CD14-positive monocyte (primary cell): ENCODE data around the gene DBNDD2. TPM values are rescaled to one million over a fixed set of nuclear protein-coding genes. Genes with fewer than 3 reads are reported as not detected.

Source experiments
- DNase-seq, 3 donors: peaks; one replicate each; pipeline ENCODE4 v3.0.0-alpha.2; 2011 to 2022
- H2AFZ ChIP-seq: 2 replicates; pipeline ENCODE4 v1.6.0; 2012; ENCODE audit warnings: mild to moderate bottlenecking, low read depth, low read length, inconsistent platforms; ENCODE audit not compliant: insufficient read depth, poor library complexity, severe bottlenecking
- H3K27ac ChIP-seq, 2 donors: 1 replicate in 1 of 2; 2 replicates in 1 of 2; pipeline ENCODE4 v1.5.1; 2012 to 2013; ENCODE audit warnings: low read length in 2 of 2, control low read depth in 1 of 2, inconsistent platforms in 1 of 2, low read depth in 1 of 2, mild to moderate bottlenecking in 1 of 2
- H3K27me3 ChIP-seq, 2 donors: one replicate each; pipeline versions ENCODE4 v1.6.0 to v1.6.1; 2011 to 2013; ENCODE audit warnings: low read length in 2 of 2; ENCODE audit not compliant: control insufficient read depth in 2 of 2, insufficient read depth in 2 of 2
- H3K36me3 ChIP-seq, 2 donors: replicated peaks in 1 of 2; 1 replicate in 1 of 2; 2 replicates in 1 of 2; pipeline versions ENCODE4 v1.5.1 to v1.6.1; 2012 to 2013; ENCODE audit warnings: low read length in 2 of 2, control low read depth in 1 of 2, inconsistent platforms in 1 of 2, mild to moderate bottlenecking in 1 of 2; ENCODE audit not compliant: insufficient read depth in 2 of 2, control insufficient read depth in 1 of 2
- H3K4me1 ChIP-seq, 2 donors: 1 replicate in 1 of 2; 2 replicates in 1 of 2; pipeline versions ENCODE4 v1.5.1 to v1.6.1; 2012 to 2013; ENCODE audit warnings: low read length in 2 of 2, control low read depth in 1 of 2, inconsistent platforms in 1 of 2, mild to moderate bottlenecking in 1 of 2, moderate library complexity in 1 of 2; ENCODE audit not compliant: insufficient read depth in 2 of 2, control insufficient read depth in 1 of 2
- H3K4me2 ChIP-seq: replicated peaks from 2 replicates; pipeline ENCODE3; 2012; ENCODE audit warnings: low read length, moderate library complexity, mild to moderate bottlenecking; ENCODE audit not compliant: poor library complexity, severe bottlenecking; ENCODE audit errors: extremely low read depth
- H3K4me3 ChIP-seq, 3 experiments: fragments of 200-600 bp in 1 of 3; sonication (generic) in 1 of 3; replicated peaks in 1 of 3; 1 replicate in 2 of 3; 2 replicates in 1 of 3; pipeline ENCODE4 v1.5.1; 2011 to 2013; ENCODE audit warnings: low read length in 3 of 3, mild to moderate bottlenecking in 3 of 3, control low read depth in 2 of 3, low read depth in 2 of 3, inconsistent platforms in 1 of 3, moderate library complexity in 1 of 3
- H3K79me2 ChIP-seq: 2 replicates; pipeline ENCODE4 v1.6.0; 2012; ENCODE audit warnings: mild to moderate bottlenecking, control low read depth, inconsistent platforms, low read length, moderate library complexity; ENCODE audit not compliant: insufficient read depth
- H3K9ac ChIP-seq: 2 replicates; pipeline ENCODE4 v1.6.0; 2017; ENCODE audit warnings: low read length, mild to moderate bottlenecking; ENCODE audit not compliant: insufficient read depth, poor library complexity, severe bottlenecking
- H3K9me3 ChIP-seq, 2 donors: replicated peaks in 1 of 2; 1 replicate in 1 of 2; 2 replicates in 1 of 2; pipeline versions ENCODE4 v1.5.1 to v1.6.1; 2012 to 2013; ENCODE audit warnings: low read length in 2 of 2, control low read depth in 1 of 2; ENCODE audit not compliant: control insufficient read depth in 1 of 2, insufficient read depth in 1 of 2
- H4K20me1 ChIP-seq: 2 replicates; pipeline ENCODE4 v1.6.0; 2012; ENCODE audit warnings: mild to moderate bottlenecking, low read length, control low read depth, moderate library complexity; ENCODE audit not compliant: insufficient read depth
- H3K27ac Mint-ChIP-seq, 7 donors: one replicate each; pipeline ENCODE4 v1.8.0; 2020; ENCODE audit warnings: mild to moderate bottlenecking in 7 of 7, mixed read lengths in 7 of 7, moderate library complexity in 6 of 7, inconsistent platforms in 2 of 7
- H3K27me3 Mint-ChIP-seq, 3 donors: one replicate each; pipeline ENCODE4 v1.8.0; 2021 to 2022; ENCODE audit warnings: low read depth in 3 of 3, mild to moderate bottlenecking in 3 of 3, mixed read lengths in 3 of 3, moderate library complexity in 3 of 3, inconsistent platforms in 1 of 3
- H3K36me3 Mint-ChIP-seq, 2 donors: one replicate each; pipeline ENCODE4 v1.8.0; 2020; ENCODE audit warnings: mixed read lengths in 2 of 2, inconsistent platforms in 1 of 2, mild to moderate bottlenecking in 1 of 2
- H3K4me1 Mint-ChIP-seq: one replicate; pipeline ENCODE4 v1.8.0; 2020; ENCODE audit warnings: mild to moderate bottlenecking, mixed read lengths
- H3K4me3 Mint-ChIP-seq, 2 donors: one replicate each; pipeline ENCODE4 v1.8.0; 2020; ENCODE audit warnings: mild to moderate bottlenecking in 2 of 2, mixed read lengths in 2 of 2, moderate library complexity in 1 of 2
- H3K9me3 Mint-ChIP-seq, 7 donors: one replicate each; pipeline ENCODE4 v1.8.0; 2020 to 2022; ENCODE audit warnings: mixed read lengths in 7 of 7, mild to moderate bottlenecking in 6 of 7, moderate library complexity in 6 of 7, inconsistent platforms in 2 of 7
- CTCF ChIP-seq: fragments of 200-600 bp; IDR thresholded peaks from one replicate; pipeline ENCODE4 v1.8.0; 2022; ENCODE audit warnings: antibody characterized with exemption, mild to moderate bottlenecking
- WGBS: methylation state at CpG from one replicate; pipeline ENCODE4 v1.1.5; 2013; ENCODE audit warnings: missing lambda C conversion rate; ENCODE audit not compliant: insufficient coverage; 5-methylcytosine and 5-hydroxymethylcytosine counted together
- intact Hi-C, 2 donors: fragments of 100-400 bp; cut with micrococcal nuclease; formaldehyde crosslinking; loops; one replicate each; pipeline versions ENCODE4 v1.15.0 to v1.15.1; 2023
- polyA plus RNA-seq, 3 donors: library from polyadenylated mRNA; depleted of rRNA in 1 of 3; unstranded in 2 of 3; stranded (reverse) in 1 of 3; fragments of 300-500 nt in 2 of 3; fragments of >200 nt in 1 of 3; fragmentation: Illumina TruSeq in 2 of 3; gene quantifications; 1 replicate in 2 of 3; 2 replicates in 1 of 3; pipeline ENCODE4 v1.2.3, GENCODE V29; 2012 to 2021

The DBNDD2 gene
- polyA plus RNA-seq, 3 donors: 15.6 to 22.1 (median 21.9) TPM

- H3K9ac ChIP-seq: peak overlapping the region; percentile 39
- WGBS: 2% methylated on average over 13 of the region's 38 CpGs
- H3K4me1 ChIP-seq: peaks cover 23 to 28% of the 10 kb centered on the region in 2 donors
- peak overlapping the region; percentile 81 for H3K4me2 ChIP-seq
- H3K9me3 ChIP-seq: no peaks in the 10 kb centered on the region
- H3K27ac Mint-ChIP-seq: peak overlapping the region in 6 of 7 donors; percentile 15 to 78 (median 52)
- H2AFZ ChIP-seq: peak overlapping the region; percentile 62
- peaks cover 3% of the 10 kb centered on the region for H4K20me1 ChIP-seq
- H3K4me1 Mint-ChIP-seq: peaks cover 28% of the 10 kb centered on the region
- peak overlapping the region; percentile 86 to 93 for H3K4me3 Mint-ChIP-seq
- peaks cover 0 to 3% (median 0%) of the 10 kb centered on the region in 7 donors for H3K9me3 Mint-ChIP-seq
- H3K27me3 ChIP-seq: peaks cover 0 to 3% of the 10 kb centered on the region in 2 donors
- H3K36me3 ChIP-seq: peaks cover 0 to 5% of the 10 kb centered on the region in 2 donors
- H3K4me3 ChIP-seq: peak overlapping the region; percentile 23 to 77 (median 35)
- peaks cover 2 to 11% (median 10%) of the 10 kb centered on the region in 3 donors for H3K27me3 Mint-ChIP-seq
- peak; percentile 69 to 74 (median 74) for DNase-seq
- peak; percentile 92 for TF ChIP-seq CTCF
- H3K79me2 ChIP-seq: no peaks in the 10 kb centered on the region
- intact Hi-C loops: loop anchor here (2.0 to 5.0 kb wide), 3 partner anchors 34 to 64 kb away; partner anchors contain the start of gene DBNDD2 (in 1 of the 2)
- no peak overlapping the region for H3K27ac ChIP-seq
- H3K36me3 Mint-ChIP-seq: peaks cover 27 to 36% of the 10 kb centered on the region in 2 donors
Observed at GRCh38 chr20:45373353-45374100, 34.6 kb upstream of the DBNDD2 start.

GRCh38 chr20:45374101-45374467, 34.0 kb upstream of the DBNDD2 start:
- no peak overlapping the region for H3K27ac Mint-ChIP-seq
- peak; percentile 77 for TF ChIP-seq CTCF
- intact Hi-C loops: loop anchor here (2.0 to 5.0 kb wide), 3 partner anchors 33 to 63 kb away; partner anchors contain the start of gene DBNDD2 (in 1 of the 2)
- peaks cover 0 to 3% (median 0%) of the 10 kb centered on the region in 7 donors for H3K9me3 Mint-ChIP-seq
- Histone ChIP-seq H3K27me3 (peaks cover 0 to 3% of the 10 kb centered on the region in 2 donors), H3K36me3 (peaks cover 0 to 5% of the 10 kb centered on the region in 2 donors), H3K4me1 (peaks cover 17 to 22% of the 10 kb centered on the region in 2 donors), H2AFZ (peak overlapping the region; percentile 62), H3K27ac (no peak overlapping the region), H3K4me2 (peak overlapping the region; percentile 81), H3K4me3 (peak overlapping the region in 1 of 3 experiments; percentile 77), H3K79me2 (no peaks in the 10 kb centered on the region), H4K20me1 (no peaks in the 10 kb centered on the region), H3K9me3 (no peaks in the 10 kb centered on the region), H3K9ac (peak overlapping the region; percentile 39)
- DNase-seq: no peak
- H3K27me3 Mint-ChIP-seq: peaks cover 2 to 11% (median 10%) of the 10 kb centered on the region in 3 donors
- H3K36me3 Mint-ChIP-seq: peaks cover 25 to 31% of the 10 kb centered on the region in 2 donors
- peak overlapping the region; percentile 86 to 93 for H3K4me3 Mint-ChIP-seq
- WGBS: 91% methylated on average over 4 of the region's 9 CpGs
- peaks cover 22% of the 10 kb centered on the region for H3K4me1 Mint-ChIP-seq
